HG02588 (cell line): ENCODE data around the gene ABCF3.

Source experiments
- ATAC-seq: cut with Tn5 transposase; IDR thresholded peaks from one replicate; pipeline ENCODE4 v1.9.1; 2021; ENCODE audit warnings: mild to moderate bottlenecking, moderate library complexity; ENCODE audit not compliant: unreplicated experiment

ABCF3 gene

DNA sequence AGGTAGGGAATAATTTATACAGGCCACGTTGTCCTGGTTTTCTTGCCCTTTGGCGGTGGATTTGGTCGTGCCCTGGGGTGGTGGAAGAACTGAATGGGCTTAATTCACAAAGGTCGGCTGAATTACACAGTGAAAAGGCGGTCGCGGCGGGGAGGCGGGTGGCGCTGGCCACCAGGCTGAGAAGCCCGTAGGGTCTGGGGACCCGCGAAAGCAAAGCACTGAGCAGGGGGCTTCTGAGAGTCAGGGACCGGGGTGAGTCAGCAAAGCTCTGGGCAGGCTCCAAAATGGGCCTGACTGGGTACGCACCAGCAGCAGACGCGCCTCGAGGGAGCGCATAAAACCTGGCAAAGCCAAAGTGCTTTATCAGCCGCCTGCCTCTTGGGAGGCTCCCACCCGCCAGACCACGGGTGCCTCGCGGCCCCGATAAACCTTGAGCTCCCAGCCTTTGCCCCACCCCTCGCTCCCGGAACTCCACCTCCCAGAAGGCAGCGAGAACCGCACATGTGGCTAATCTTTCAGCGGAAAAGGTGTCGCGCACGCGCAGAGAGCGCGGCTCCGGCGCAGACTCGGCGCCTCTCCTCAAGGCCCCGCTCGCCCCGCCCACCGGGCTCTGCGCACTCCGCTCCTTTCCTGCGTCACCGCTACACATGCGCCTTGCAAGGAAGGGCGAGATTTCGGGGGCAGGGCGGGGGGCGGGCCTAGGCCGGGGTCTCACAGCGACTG lies 377 bp upstream of the ABCF3 start:
- peak; percentile 86 for ATAC-seq

DNA sequence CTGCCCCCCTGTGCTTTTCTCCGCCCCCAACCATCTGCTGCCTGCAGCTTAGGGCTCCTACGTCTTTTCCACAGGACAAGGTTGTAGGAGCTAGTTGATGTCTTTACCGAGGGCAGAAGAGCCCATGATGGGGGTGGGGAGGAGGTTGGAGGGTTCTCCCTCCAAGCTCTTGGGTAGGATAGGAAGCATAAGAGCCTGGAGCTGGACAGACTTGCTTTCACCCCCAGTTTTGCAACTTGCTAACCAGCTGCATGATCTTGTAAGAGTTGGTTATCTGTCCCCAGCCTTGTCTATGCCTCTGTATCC lies 856 bp downstream of the ABCF3 start:
- no peak for ATAC-seq

DNA sequence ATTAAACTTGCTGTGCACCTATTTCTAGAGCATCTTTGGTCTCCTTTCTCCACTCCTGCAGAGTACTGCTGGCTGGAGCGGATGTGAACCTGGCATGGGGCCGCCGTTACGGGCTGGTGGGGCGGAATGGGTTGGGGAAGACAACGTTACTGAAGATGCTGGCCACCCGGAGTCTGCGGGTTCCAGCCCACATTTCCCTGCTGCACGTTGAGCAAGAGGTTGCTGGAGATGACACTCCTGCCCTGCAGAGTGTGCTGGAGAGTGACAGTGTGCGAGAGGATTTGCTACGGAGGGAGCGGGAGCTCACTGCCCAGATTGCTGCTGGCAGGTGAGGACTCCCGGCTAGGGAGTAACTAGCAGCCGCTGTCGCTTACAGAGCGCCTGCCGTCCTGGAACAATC lies 2.1 kb downstream of the ABCF3 start:
- ATAC-seq: no peak

DNA sequence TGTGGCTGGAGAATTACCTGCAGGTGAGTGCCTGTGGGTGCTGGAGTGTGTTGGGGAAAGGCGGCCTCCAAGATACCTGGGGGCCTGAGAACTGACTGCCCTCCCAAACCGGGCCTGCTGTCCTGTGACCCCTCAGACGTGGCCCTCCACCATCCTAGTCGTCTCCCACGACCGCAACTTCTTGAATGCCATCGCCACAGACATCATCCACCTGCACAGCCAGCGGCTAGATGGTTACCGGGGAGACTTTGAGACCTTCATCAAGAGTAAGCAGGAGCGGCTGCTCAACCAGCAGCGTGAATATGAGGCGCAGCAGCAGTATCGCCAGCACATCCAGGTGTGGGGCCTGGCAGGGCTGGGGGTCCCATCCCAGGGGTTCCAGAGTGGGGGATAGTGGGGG lies 3.4 kb downstream of the ABCF3 start:
- no peak for ATAC-seq

DNA sequence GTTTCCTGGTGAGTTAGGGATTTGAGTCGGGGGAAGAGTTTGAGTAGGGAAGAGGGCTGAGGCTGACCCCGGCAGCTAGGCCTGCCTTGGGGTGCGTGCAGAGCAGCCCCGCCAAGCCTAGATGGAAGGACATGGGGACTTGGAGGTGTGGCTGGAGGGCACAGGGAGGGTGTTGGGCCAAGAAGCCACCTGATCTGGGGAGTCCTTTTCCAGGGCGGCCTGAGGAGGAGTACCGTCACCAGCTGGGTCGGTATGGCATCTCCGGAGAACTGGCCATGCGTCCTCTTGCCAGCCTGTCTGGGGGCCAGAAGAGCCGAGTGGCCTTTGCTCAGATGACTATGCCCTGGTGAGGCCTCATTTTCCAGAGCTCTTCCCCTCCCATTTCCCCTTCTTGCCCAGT lies 6.9 kb downstream of the ABCF3 start:
- ATAC-seq: no peak

DNA sequence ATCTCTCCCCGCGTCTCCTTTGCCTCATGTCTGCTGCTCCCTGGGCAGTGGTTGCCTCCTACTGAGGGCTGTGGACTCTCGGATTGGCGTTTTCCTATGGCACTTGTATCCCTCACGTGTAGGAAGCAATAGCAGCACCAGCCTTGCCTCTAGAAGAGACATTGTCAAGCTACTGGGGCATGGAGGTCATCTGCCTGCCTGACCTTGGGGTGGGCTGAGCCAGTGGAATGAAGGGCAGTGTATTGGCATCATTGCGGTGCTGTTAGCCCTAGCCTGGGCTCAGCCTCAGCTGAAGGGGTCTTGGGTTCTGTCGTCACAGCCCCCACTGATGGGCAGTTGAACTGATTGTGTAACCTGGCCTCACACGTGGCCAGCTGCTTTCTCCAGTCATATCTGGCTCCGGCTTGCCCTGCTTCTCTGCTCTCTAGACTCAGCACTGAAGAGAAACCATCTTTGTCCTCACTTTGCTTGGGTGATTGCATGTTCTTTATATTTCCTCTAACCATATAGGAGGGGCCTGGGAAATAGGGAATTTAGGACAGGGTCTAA lies 8.1 kb downstream of the ABCF3 start:
- ATAC-seq: no peak

DNA sequence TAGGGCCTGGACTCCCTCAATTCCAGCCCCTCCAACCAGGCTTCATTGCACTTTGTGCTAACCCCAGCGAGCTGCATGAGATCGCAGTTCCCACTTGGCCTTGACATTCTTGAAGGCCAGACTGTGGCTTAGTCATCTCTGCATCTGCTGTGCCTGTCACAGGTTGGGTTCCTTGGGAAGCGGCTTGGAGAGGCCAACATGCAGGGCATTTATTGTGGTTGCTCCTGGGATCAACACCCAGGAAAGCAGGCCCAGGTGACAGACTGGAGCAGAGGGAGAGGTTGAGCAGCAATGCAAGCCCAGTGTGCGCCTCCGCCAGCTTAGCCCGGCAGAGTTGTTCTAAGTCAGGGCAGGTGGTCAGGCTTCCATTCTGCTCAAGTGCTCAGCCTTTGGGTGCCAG lies 10.5 kb downstream of the ABCF3 start:
- ATAC-seq: no peak

DNA sequence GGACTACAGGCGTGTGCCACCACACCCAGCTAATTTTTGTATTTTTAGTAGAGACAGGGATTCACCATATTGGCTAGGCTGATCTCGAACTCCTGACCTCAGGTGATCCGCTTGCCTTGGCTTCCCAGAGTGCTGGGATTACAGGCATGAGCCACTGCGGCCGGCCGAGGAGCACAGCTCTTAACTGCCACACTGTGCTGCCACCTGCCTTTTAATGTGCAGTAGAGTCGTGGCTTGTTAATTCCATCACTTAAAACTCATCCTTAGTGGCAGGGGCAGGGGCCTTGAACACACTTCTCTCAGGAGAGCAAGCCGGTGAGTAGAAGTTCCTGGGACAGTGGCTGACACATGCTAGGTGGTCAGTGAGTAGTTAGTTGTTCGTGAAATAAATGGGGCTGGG lies 12.5 kb downstream of the ABCF3 start:
- no peak for ATAC-seq

DNA sequence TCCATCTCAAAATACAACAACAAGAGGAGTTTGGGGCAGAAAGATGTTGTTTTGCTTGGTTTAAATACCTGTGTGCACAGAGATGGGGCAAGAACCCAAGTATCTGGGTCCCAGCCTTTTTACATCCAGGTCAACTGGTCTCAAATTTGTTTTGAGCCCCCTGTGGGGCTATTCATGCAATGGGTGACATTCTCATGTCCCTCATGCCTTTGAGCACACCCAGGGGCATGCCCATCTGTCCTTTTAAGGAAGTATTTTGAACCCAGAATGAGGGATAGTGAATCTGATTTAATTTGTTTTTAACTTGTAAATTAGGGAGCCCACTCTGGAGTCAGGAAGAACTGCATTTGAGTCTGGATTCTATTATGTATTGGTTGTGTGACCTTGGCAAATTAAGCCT lies 14.8 kb downstream of the ABCF3 start:
- no peak for ATAC-seq

DNA sequence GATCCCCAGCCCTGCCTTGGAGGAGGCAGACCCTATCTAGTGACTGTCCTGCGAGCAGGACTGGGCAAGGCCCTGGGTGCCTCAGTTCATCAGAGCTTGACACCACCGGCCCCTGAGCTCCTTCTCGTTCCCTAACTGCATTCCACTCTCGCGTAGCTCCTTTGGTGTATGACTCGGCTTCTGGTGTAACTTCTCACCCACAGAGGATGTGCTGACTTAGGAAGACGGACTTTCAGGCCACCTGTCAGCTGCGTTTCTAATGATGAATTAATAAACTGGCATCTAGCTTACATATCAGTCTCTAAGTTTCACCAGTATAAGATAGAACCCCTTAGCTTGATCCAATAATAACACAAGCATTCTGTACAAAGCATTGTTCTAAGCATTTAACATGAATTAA lies 17.5 kb downstream of the ABCF3 start:
- no peak for ATAC-seq

DNA sequence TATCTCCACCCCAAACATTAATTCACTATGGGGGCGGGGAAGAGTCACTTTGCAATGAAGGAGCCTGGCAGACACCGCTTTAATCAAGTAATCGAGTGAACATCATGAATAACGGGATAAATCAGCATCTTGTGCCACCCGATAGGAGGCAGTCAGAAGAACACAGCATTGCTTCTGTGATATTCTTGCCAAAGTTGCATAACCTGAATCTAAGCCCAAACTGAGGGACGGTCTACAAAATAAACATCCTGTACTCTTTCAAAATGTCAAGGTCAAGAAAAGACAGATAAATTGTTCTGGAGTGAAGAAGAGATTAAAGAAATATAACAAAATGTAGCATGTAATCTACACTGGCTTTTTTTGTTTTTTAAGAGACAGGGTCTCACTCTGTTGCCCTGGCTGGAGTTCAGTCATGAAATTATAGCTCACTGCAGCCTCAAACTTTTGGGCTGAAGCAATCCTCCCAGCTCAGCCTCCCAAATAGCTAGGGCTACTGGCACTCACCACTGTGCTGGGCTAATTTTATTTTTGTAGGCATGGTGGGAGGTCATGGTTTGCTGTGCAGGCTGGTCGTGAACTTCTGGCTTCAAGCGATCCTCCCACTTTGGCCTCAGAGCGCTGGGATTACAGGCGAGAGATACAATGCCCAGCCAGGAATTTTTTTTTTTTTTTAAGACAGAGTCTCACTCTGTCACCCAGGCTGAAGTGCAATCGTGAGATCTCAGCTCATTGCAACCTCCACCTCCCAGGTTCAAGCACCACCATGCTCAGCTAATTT lies 23.3 kb downstream of the ABCF3 start:
- ATAC-seq: no peak

DNA sequence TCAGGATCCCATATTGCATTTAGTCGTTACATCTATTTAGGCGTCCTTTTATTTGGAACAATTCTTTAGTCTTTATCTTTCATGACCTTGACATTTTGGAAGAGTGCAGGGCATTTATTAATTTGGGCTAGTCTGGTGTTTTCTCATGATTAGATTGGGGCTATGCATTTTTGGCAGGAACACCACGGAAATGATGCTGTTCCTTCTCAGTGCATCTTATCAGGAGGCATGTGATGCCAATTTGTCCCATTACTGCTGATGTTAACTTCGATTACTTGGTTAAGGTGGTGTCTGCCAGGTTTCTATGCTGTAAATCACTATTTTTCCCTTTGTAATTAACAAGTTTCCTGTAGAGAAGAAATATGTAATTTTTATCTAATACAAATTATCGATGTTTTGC lies 25.3 kb downstream of the ABCF3 start:
- ATAC-seq: no peak

DNA sequence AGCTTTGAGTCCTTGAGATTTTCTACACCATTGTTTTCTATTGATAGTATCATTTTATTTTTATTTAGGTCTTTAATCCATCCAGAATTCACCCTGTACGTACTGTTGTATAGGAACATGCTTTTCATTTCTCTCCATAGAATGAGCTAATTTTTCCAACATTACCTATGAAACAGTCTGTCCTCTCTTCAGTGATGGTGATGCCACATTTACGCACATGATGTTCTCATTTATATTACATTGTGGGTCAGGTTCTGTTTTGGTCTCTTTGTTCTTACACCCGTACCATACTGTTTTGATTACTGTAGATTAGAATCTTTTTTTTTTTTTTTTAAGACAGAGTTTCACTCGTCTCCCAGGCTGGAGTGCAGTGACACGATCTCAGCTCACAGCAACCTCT lies 25.7 kb downstream of the ABCF3 start:
- ATAC-seq: no peak

DNA sequence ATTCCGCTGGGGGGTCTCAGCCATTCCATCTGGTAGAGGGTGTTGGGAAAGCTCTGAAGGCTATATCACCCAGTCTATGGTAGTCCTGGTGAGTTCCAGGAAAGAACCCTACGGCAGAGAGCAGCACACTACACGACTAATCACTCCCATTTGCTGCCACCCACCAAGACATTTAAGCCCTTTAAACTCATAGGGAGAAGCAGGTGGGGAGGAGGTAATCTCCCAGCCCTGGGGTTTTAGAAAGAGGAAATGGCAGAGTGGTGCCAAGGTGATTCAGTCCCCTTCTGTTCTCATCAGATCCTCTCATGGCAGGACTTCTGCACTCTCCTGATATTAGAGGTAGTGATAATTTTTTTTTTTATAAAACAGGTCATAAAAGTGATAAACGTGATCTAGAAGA lies 32.8 kb downstream of the ABCF3 start:
- ATAC-seq: no peak

DNA sequence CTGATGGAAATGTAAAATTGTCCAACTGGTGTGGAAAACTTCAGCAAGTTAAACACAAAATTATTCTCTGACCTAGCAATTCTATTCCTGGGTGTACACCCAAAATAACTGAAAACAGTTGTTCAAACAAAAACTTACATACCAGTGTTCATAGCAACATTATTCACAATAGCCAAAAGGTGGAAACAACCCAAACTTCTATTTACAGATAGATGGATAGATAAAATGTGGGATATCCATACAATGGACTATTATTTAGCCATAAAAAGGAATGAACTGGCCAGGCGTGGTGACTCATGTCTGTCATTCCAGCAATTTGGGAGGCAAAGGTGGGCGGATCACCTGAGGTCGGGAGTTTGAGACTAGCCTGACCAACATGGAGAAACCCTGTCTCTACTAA lies 36.5 kb downstream of the ABCF3 start:
- no peak for ATAC-seq

DNA sequence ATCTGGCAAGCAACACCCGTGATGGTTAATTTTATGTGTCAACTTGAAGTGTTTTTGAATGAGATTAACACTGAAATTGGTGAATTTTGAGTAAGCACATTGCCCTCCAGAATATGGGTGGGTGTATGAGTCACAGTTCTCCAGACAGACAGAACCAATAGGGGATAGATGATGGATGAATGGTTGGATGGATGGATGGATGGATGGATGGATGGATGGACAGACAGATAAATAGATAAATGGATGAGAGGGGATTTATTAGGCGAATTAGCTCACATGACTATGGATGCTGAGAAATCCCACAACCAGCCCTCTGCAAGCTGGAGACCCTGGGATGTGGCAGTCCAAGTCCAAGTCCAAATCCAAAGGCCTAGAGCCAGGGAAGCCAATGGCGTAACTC lies 37.9 kb downstream of the ABCF3 start:
- ATAC-seq: no peak

DNA sequence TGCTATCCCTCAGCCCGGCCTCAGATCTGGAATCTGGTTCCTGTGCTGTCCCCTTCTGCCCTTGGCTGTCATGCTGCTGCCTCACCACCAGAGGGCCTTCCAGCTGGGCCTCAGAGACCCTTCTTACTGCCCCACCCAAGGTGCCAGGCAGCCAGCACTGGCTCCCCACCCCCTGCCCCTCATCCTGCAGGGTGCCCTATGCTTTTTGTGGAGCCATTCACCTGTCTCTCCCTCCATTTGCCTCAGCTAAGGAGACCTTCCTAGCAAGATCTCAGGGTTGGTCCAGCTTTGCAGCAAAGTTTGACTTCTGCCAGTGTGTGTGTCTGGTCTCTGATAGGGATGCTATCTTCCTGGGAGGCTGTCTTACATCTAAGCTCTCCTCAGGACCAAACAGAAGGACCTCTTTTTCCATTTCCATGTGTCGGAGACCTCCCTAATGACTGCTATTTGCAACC lies 41.5 kb downstream of the ABCF3 start:
- no peak for ATAC-seq

DNA sequence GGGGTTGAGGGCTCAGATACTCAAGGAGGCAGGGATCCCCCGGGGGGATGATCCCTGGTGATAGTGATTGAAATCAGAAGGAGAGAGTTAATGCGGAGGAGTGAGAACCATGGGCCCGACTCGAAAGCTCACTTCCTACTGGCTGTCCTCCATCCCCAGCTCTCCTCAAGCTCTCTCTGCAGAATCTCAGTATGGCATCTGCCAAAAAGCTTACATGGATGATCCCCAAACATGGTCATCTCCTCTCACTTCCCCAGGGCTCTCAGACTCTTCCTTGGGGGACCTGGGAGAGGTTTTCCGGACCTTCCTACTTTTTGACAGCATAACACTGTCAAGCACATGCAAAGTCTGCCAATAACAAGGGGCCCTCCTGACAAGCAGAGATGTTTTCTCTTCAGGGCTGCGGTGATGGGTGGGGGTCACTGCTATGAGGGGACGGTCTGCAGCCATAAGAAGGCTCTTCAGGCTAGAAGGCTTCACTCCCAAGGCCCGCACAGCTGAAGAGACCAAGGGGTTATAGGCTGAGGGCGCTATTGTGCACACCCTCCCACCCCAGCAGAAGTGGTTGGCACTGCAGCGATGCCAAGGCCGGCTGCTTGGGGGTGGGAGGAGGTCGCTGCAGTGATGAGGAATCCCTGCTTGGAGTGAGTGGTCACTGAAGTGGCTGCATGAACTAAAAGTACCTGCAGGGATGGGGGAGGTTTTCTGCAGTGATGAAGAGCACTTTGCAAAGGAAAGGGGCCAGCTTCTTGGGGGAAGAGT lies 42.6 kb downstream of the ABCF3 start:
- ATAC-seq: no peak

DNA sequence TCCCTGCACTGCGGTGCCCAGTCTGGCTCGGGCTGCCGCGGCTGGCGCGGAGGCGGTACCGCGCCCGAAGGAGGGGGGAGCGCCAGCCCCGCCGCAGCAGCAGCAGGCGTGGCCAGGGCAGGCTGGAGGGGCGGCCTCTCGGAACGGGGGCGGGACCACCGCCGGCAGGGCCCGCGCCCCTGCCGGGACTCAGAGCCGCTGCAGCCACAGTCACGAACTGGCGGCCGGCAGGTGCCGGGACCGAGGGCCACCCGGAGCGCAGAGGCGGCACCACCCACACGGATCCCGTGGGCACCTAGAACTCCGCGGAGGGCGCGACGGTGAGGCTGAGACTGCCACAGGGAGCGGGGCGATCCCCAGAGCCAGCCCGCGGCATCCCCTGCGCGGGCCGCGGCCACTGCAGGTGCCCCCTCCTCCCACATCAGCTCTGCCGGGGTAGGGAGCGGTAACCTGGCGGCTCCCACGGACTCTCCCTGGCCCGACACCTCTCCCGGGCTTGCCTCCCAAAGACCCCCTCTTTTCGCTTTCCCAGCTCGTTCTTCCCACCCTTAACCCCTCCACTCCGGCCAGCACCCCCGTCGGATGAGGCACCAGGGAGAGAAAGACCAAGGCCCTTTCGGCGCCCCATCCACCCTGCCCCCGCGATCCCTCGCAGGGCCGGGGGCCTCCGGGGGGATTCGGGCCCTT lies 43.5 kb downstream of the ABCF3 start, which contains the start of gene VWA5B2:
Gene VWA5B2, plus strand, starts transcription at position 192 of the 687 bp plus-strand sequence. CDS start 944 bp downstream, outside the sequence.
- peak; percentile 77 for ATAC-seq

DNA sequence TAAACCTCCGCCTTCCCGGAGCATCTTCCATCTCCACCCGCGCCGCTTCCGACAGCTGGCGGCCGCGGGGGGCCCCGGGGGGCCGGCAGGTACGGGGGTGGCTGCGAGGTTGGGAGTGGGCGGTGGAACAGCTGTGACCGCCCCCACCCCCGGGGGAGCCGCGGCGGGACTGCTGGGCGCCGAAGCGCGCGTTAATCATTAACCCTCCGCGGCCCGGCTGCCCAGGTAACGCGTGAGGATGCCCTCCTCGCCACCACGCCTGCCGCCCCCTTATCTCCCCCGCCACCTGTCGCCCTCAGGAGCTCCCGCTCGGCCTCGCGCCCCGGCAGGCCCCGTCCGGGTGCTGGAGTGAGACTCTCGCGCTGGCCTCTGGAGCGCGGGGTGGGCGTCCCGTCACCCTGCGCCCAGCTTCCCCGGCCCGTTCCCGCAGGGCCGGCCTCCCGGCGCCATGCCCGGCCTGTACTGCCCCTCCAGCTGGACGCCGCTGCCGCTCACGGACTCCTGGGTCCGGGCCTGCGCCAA lies 44.1 kb downstream of the ABCF3 start:
- no peak for ATAC-seq
